ENCODE results near the gene RPL18.

Gene RPL18

GRCh38 chr19:48645620-48646000, 26.6 kb upstream of the RPL18 start:
- in situ Hi-C loops (cut with MboI; ENCODE audit: low pct_unique_long_range_greater_than_20kb, low sequenced_read_pairs, unreplicated experiment): loop anchor here (25.0 kb wide), 1 partner anchor 317 kb away; the partner anchor contains the start of genes BAX and FTL
- TF ChIP-seq, protein P1, sequence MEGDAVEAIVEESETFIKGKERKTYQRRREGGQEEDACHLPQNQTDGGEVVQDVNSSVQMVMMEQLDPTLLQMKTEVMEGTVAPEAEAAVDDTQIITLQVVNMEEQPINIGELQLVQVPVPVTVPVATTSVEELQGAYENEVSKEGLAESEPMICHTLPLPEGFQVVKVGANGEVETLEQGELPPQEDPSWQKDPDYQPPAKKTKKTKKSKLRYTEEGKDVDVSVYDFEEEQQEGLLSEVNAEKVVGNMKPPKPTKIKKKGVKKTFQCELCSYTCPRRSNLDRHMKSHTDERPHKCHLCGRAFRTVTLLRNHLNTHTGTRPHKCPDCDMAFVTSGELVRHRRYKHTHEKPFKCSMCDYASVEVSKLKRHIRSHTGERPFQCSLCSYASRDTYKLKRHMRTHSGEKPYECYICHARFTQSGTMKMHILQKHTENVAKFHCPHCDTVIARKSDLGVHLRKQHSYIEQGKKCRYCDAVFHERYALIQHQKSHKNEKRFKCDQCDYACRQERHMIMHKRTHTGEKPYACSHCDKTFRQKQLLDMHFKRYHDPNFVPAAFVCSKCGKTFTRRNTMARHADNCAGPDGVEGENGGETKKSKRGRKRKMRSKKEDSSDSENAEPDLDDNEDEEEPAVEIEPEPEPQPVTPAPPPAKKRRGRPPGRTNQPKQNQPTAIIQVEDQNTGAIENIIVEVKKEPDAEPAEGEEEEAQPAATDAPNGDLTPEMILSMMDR (IDR thresholded peaks at IDR 0.05; ENCODE audit: extremely low read depth, insufficient read depth, missing control alignments): no peak
- DNase-seq (ENCODE audit: low spot score): no peak

DNA sequence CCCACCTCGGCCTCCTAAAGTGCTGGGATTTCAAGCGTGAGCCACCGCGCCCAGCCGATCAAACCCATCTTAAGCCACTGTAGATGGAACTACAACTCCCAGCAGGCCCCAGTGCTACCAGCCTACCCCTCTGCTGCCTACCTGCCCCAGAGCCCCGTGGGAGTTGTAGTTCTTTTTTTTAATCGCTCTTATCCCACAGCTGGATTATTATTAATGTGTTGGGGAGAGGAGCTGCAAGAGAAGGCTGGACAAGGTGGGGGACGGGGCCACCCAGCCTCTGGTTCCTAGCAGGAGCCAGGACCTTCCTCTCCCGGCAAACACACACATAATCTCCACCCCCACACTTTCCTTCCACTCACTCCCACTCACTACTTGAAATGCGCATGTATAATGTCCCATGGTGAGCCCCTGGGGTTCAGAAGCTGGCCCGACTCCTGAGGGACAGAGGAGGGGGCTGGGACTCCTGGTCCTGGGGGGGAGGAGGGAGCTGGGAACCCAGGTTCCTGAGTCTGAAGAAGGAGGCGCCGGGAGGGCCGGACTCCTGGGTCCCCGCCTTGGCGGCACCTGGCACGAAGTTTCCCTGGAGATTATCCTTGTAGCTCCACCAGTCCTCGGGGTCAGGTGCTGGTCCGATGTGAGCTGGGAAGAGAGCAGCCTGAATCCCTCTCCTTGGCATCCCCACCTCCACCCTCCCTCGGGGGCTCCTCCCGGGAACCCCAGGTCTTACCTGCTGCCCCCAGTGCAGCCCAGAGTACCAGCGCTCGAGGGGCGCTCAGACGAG, 26.1 kb upstream of the RPL18 start:
- peak; percentile 80 for DNase-seq (ENCODE audit: low spot score)
- TF ChIP-seq, protein P1 (IDR thresholded peaks at IDR 0.05; ENCODE audit: extremely low read depth, insufficient read depth, missing control alignments): no peak
- in situ Hi-C loops (cut with MboI; ENCODE audit: low pct_unique_long_range_greater_than_20kb, low sequenced_read_pairs, unreplicated experiment): loop anchor here (25.0 kb wide), 1 partner anchor 317 kb away; the partner anchor contains the start of genes BAX and FTL

DNA sequence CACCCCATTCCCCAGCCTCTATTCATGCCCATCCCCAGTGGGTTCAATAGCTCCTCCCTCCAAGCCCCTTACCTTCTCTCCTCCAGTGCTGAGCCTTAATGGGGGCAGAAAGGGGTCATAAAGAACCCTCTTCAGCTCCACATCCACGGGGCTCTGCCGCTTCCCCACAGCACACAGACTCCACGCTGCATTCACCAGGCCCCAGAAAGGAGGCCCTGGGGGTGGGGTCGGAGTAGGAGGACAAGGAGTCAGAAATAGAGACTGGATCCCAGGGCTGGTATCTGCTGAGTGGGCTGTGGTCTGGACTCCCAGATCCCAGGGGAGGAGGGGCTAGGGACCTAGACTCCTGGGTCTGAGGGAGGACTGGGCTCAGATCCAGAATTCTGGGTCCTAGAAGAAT, 25.4 kb upstream of the RPL18 start:
- in situ Hi-C loops (cut with MboI; ENCODE audit: low pct_unique_long_range_greater_than_20kb, low sequenced_read_pairs, unreplicated experiment): loop anchor here (25.0 kb wide), 1 partner anchor 318 kb away; the partner anchor contains the start of genes BAX and FTL
- DNase-seq (ENCODE audit: low spot score): no peak
- TF ChIP-seq, protein P1 (IDR thresholded peaks at IDR 0.05; ENCODE audit: extremely low read depth, insufficient read depth, missing control alignments): no peak

- no peak for DNase-seq (ENCODE audit: low spot score)
- in situ Hi-C loops (cut with MboI; ENCODE audit: low pct_unique_long_range_greater_than_20kb, low sequenced_read_pairs, unreplicated experiment): loop anchor here (25.0 kb wide), 1 partner anchor 319 kb away; the partner anchor contains the start of genes BAX and FTL
- TF ChIP-seq, protein P1 (IDR thresholded peaks at IDR 0.05; ENCODE audit: extremely low read depth, insufficient read depth, missing control alignments): no peak
Observed at GRCh38 chr19:48642862-48643261, 23.9 kb upstream of the RPL18 start.

- in situ Hi-C loops (cut with MboI; ENCODE audit: low pct_unique_long_range_greater_than_20kb, low sequenced_read_pairs, unreplicated experiment): loop anchor here (25.0 kb wide), 1 partner anchor 320 kb away; the partner anchor contains the start of genes BAX and FTL
- no peak for DNase-seq (ENCODE audit: low spot score)
- TF ChIP-seq, protein P1 (IDR thresholded peaks at IDR 0.05; ENCODE audit: extremely low read depth, insufficient read depth, missing control alignments): no peak
Observed at GRCh38 chr19:48641850-48642249, 22.9 kb upstream of the RPL18 start.

GRCh38 chr19:48639483-48640375, 20.8 kb upstream of the RPL18 start:
- in situ Hi-C loops (cut with MboI; ENCODE audit: low pct_unique_long_range_greater_than_20kb, low sequenced_read_pairs, unreplicated experiment): loop anchor here (25.0 kb wide), 1 partner anchor 323 kb away; the partner anchor contains the start of genes BAX and FTL
- TF ChIP-seq, protein P1 (IDR thresholded peaks at IDR 0.05; ENCODE audit: extremely low read depth, insufficient read depth, missing control alignments): no peak
- no peak for DNase-seq (ENCODE audit: low spot score)

All from GM13977 (cell line).